ENCODE data around the gene NPY4R2.
"Not testable (repeated sequence)": the region's sequence is repeated elsewhere in the genome, so short reads cannot be mapped to it uniquely, and the experiment has no call there.

DNA sequence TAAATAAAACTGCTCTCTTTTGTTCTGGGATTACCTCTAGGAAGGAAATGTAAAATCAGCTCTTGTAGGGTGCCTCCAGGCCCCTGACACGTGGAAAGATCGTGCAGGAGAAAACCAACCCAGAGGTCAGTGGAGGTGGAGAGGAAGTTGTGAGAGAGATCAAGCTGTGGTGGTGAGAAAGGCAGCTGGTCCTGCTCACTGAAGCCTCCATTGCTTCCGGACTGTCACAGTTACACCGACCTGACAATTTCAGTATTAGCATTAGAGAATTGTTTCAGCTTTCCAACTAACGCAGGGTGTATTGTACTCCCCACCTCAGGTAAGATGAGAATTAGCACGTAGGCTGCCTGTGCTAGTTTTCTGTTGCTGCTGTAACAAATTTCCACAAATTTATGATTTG is 50.5 kb downstream of the NPY4R2 start:
- TF ChIP-seq, protein P1, sequence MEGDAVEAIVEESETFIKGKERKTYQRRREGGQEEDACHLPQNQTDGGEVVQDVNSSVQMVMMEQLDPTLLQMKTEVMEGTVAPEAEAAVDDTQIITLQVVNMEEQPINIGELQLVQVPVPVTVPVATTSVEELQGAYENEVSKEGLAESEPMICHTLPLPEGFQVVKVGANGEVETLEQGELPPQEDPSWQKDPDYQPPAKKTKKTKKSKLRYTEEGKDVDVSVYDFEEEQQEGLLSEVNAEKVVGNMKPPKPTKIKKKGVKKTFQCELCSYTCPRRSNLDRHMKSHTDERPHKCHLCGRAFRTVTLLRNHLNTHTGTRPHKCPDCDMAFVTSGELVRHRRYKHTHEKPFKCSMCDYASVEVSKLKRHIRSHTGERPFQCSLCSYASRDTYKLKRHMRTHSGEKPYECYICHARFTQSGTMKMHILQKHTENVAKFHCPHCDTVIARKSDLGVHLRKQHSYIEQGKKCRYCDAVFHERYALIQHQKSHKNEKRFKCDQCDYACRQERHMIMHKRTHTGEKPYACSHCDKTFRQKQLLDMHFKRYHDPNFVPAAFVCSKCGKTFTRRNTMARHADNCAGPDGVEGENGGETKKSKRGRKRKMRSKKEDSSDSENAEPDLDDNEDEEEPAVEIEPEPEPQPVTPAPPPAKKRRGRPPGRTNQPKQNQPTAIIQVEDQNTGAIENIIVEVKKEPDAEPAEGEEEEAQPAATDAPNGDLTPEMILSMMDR (IDR thresholded peaks at IDR 0.05) = not testable (repeated sequence)
- TF ChIP-seq POLR2A (IDR thresholded peaks at IDR 0.05) = not testable (repeated sequence)

Data from body of pancreas (tissue), 4 donors.